CD4-positive, alpha-beta T cell treated with Interferon alpha-2 for 1 hour (primary cell): ENCODE data around the gene WASF3.

ENCODE experiments used
- DNase-seq, 2 donors: peaks; one replicate each; pipeline ENCODE4 v3.0.0-alpha.2; 2020 to 2022

WASF3 gene

GRCh38 chr13:26646603-26647002, 89.1 kb downstream of the WASF3 start:
- no peak for DNase-seq

GRCh38 chr13:26651234-26651633, 93.8 kb downstream of the WASF3 start:
- no peak for DNase-seq

GRCh38 chr13:26653310-26653709, 95.8 kb downstream of the WASF3 start:
- DNase-seq: no peak

- DNase-seq: no peak
These were observed 96.4 kb downstream of the WASF3 start for GRCh38 chr13:26653842-26654241.

- no peak for DNase-seq
These were observed 99.4 kb downstream of the WASF3 start for GRCh38 chr13:26656919-26657318.

GRCh38 chr13:26658448-26659385, 101.2 kb downstream of the WASF3 start:
- DNase-seq: no peak

GRCh38 chr13:26660185-26660584, 102.7 kb downstream of the WASF3 start:
- no peak for DNase-seq

- no peak for DNase-seq
These were observed 103.3 kb downstream of the WASF3 start for GRCh38 chr13:26660766-26661165.

GRCh38 chr13:26663791-26664190, 106.3 kb downstream of the WASF3 start:
- no peak for DNase-seq

GRCh38 chr13:26664286-26664685, 106.8 kb downstream of the WASF3 start:
- no peak for DNase-seq

- no peak for DNase-seq
These were observed 107.4 kb downstream of the WASF3 start for GRCh38 chr13:26664876-26665275.

- no peak for DNase-seq
These were observed 111.1 kb downstream of the WASF3 start for GRCh38 chr13:26668357-26669146.

GRCh38 chr13:26673890-26674289, 116.4 kb downstream of the WASF3 start:
- DNase-seq: no peak

GRCh38 chr13:26677156-26677555, 119.7 kb downstream of the WASF3 start:
- no peak for DNase-seq

- no peak for DNase-seq
These were observed 120.8 kb downstream of the WASF3 start for GRCh38 chr13:26678330-26678729.

GRCh38 chr13:26678796-26679195, 121.3 kb downstream of the WASF3 start:
- DNase-seq: no peak

GRCh38 chr13:26679411-26680122, 122.1 kb downstream of the WASF3 start:
- no peak for DNase-seq

- no peak for DNase-seq
These were observed 122.6 kb downstream of the WASF3 start for GRCh38 chr13:26680123-26680450.

- DNase-seq: no peak
These were observed 123.1 kb downstream of the WASF3 start for GRCh38 chr13:26680572-26680971.

GRCh38 chr13:26681036-26681435, 123.6 kb downstream of the WASF3 start:
- no peak for DNase-seq

- no peak for DNase-seq
These were observed 125.1 kb downstream of the WASF3 start for GRCh38 chr13:26682606-26683005.

- no peak for DNase-seq
These were observed 128.1 kb downstream of the WASF3 start for GRCh38 chr13:26685606-26686005.

GRCh38 chr13:26686285-26686684, 128.8 kb downstream of the WASF3 start:
- DNase-seq: no peak
